Mesodermal cell (in vitro differentiated cells): Measurements from ENCODE around the gene YDJC.
"Not testable (repeated sequence)": the region's sequence is repeated elsewhere in the genome, so short reads cannot be mapped to it uniquely, and the experiment has no call there.

Experiments
- H3K27ac ChIP-seq: 2 replicates; pipeline ENCODE4 v1.7.0; 2013; ENCODE audit warnings: mild to moderate bottlenecking, low read depth, low read length, moderate library complexity; ENCODE audit not compliant: severe bottlenecking
- H3K36me3 ChIP-seq: 2 replicates; pipeline ENCODE4 v1.7.1; 2013; ENCODE audit warnings: mild to moderate bottlenecking, low read length, moderate library complexity; ENCODE audit not compliant: control insufficient read depth, insufficient read depth
- H3K4me1 ChIP-seq: one replicate; pipeline ENCODE4 v1.7.1; 2013; ENCODE audit warnings: mild to moderate bottlenecking, low read length; ENCODE audit not compliant: insufficient read depth, control insufficient read depth, poor library complexity, severe bottlenecking
- H3K4me3 ChIP-seq: 2 replicates; pipeline ENCODE4 v1.7.0; 2013; ENCODE audit warnings: low read length, control low read depth, mild to moderate bottlenecking; ENCODE audit not compliant: insufficient read depth, poor library complexity, severe bottlenecking; ENCODE audit errors: extremely low read depth
- H3K9me3 ChIP-seq: 2 replicates; pipeline ENCODE4 v1.7.1; 2013; ENCODE audit warnings: mild to moderate bottlenecking, low read length, moderate library complexity; ENCODE audit not compliant: control insufficient read depth
- WGBS, 2 experiments: methylation state at CpG; one replicate each; pipeline ENCODE4 v1.1.5; 2013; ENCODE audit warnings: missing lambda C conversion rate in 2 of 2; ENCODE audit not compliant: insufficient coverage in 2 of 2; 5-methylcytosine and 5-hydroxymethylcytosine counted together

The YDJC gene

GRCh38 chr22:21587803-21588611 is 41.8 kb downstream of the YDJC start:
- Histone ChIP-seq H3K4me1 (no peaks in the 10 kb centered on the region), H3K27ac (no peak overlapping the region), H3K4me3 (no peak overlapping the region), H3K36me3 (peaks cover 46% of the 10 kb centered on the region), H3K9me3 (no peaks in the 10 kb centered on the region)
- WGBS, 2 experiments: 93 to 100% methylated on average over 3 of the region's 4 CpGs

DNA sequence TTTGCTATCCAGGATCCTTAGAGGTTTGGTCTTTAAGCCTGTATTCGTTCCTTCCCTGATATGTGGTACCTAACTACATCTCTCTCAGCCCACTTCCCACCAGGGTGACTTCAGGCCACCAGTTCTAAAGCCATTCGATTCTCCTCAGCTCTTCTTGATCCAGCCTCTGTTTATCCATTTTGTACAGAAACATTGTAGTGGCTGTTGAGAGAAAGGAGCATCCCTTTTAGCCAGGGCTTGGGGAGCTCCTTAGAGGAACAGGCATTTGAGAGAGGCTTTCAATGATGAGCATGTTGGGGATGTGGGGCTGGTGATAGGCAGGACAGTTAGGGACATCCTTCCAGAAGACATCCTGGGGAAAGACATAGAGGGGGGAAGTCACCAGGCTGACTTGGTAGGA is 44.4 kb downstream of the YDJC start:
- Histone ChIP-seq H3K4me1 (no peaks in the 10 kb centered on the region), H3K27ac (no peak overlapping the region), H3K9me3 (no peaks in the 10 kb centered on the region), H3K4me3 (no peak overlapping the region), H3K36me3 (peaks cover 34% of the 10 kb centered on the region)
- whole genome bisulfite sequencing, 2 experiments: no CpG with 5 or more reads among the region's 2 CpGs

DNA sequence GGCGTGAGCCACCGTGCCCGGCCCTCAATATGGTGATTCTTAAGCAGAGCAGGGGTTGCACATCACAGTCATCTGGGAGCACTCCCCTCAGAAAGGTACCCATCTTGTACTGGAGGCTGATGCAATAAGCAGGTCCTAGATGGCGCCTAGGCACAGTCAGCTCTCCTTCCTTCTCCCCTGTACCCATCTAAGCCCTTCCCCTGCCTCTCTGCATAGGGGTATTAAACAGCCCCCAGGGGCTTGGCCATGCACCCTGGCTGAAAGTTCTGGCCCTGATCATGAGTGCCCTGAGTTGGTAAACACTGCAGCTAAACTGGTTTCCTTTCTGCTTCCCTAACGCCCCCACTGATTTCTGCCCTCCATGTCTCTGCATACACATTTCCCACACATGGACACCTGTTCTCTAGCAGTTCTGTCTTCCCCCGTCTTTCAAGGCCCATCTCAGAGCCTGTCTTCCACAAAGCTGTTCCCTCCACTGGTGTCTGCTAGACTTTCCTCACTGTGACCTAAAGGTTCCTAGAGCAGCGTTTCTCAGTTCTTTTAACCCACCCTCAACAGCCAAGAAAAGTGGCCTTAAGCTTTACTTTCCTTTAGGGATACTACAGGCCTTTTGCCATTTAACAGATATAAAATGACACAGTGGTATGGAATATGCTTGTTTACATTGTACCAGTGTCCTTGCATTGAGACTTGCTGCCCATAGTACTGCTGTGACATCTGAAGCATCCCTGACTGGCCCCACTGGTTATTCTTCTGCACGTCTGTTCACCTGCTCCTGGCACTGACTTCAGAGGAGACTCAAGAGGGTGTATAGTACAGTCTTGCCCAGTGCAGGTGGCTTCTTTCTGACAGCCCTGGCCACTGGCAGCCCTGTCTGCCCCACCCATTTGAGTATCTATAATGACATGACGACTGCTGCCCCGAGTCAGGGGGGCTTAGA is 46.8 kb downstream of the YDJC start:
- 97 to 99% methylated on average over 8 to 9 of the region's 10 CpGs for WGBS, 2 experiments
- no peak overlapping the region for H3K4me3 ChIP-seq
- peaks cover 32% of the 10 kb centered on the region for H3K36me3 ChIP-seq
- no peak overlapping the region for H3K27ac ChIP-seq
- no peaks in the 10 kb centered on the region for H3K4me1 ChIP-seq
- no peaks in the 10 kb centered on the region for H3K9me3 ChIP-seq

DNA sequence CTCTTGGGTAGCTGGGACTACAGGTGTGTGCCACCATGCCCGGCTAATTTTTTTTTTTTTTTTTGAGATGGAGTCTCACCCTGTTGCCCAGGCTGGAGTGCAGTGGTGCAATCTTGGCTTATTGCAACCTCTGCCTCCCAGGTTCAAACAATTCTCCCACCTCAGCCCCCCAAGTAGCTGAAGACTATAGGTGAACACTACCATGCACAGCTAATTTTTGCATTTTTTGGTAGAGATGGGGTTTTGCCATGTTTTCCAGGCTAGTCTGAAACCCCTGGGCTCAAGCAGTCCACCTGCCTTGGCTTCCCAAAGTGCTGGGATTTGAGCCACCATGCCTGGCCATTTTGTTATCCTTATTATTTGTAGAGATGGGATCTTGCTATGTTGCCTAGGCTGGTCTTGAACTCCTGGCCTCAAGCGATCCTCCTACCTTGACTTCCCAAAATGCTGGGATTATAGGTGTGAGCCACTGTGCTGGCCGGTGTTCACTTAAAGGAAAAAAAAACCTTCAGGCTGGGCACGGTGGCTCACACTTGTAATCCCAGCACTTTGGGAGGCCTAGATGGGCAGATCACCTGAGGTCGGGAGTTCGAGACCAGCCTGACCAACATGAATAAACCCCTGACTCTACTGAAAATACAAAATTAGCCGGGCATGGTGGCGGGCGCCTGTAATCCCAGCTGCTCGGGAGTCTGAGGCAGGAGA is 48.7 kb downstream of the YDJC start:
- H3K27ac ChIP-seq, H3K4me3 ChIP-seq, H3K9me3 ChIP-seq, H3K4me1 ChIP-seq: not testable (repeated sequence)
- H3K36me3 ChIP-seq: peaks cover 36% of the 10 kb centered on the region
- WGBS, 2 experiments: 83 to 96% methylated on average over 5 to 6 of the region's 10 CpGs

- 92 to 99% methylated on average over 6 to 7 of the region's 9 CpGs for WGBS, 2 experiments
- H3K27ac ChIP-seq, H3K9me3 ChIP-seq, H3K4me3 ChIP-seq, H3K4me1 ChIP-seq: not testable (repeated sequence)
- H3K36me3 ChIP-seq: peaks cover 31% of the 10 kb centered on the region
These were observed 49.2 kb downstream of the YDJC start for GRCh38 chr22:21580623-21581007.

GRCh38 chr22:21579474-21579851 is 50.4 kb downstream of the YDJC start:
- 93 to 96% methylated on average over 5 to 6 of the region's 6 CpGs for WGBS, 2 experiments
- Histone ChIP-seq H3K27ac (no peak overlapping the region), H3K9me3 (no peaks in the 10 kb centered on the region), H3K36me3 (peaks cover 28% of the 10 kb centered on the region), H3K4me3 (no peak overlapping the region), H3K4me1 (no peaks in the 10 kb centered on the region)
